GM18499 (cell line): ENCODE data around the gene YWHAE.
"Not testable (repeated sequence)": the region's sequence is repeated elsewhere in the genome, so short reads cannot be mapped to it uniquely, and the experiment has no call there.

Experiments
- ATAC-seq: cut with Tn5 transposase; IDR thresholded peaks from one replicate; pipeline ENCODE4 v1.9.1; 2021; ENCODE audit warnings: moderate number of reproducible peaks; ENCODE audit not compliant: insufficient read depth, unreplicated experiment

Gene YWHAE

GRCh38 chr17:1399679-1400512 is at the start of gene YWHAE:
YWHAE (minus strand) TSS chr17:1400222; CDS start chr17:1400110, 112 bp downstream.
- no peak for ATAC-seq

GRCh38 chr17:1449412-1449967 is 49.5 kb upstream of the YWHAE start:
- ATAC-seq = no peak

GRCh38 chr17:1447052-1447451 is 47.0 kb upstream of the YWHAE start:
- ATAC-seq = no peak

- no peak for ATAC-seq
Observed at GRCh38 chr17:1446201-1446600, 46.2 kb upstream of the YWHAE start.

GRCh38 chr17:1445695-1446094 is 45.7 kb upstream of the YWHAE start:
- ATAC-seq = not testable (repeated sequence)

GRCh38 chr17:1442721-1443120 is 42.7 kb upstream of the YWHAE start:
- ATAC-seq = not testable (repeated sequence)

GRCh38 chr17:1442187-1442586 is 42.2 kb upstream of the YWHAE start:
- no peak for ATAC-seq

GRCh38 chr17:1440921-1441320 is 40.9 kb upstream of the YWHAE start:
- ATAC-seq = no peak

- no peak for ATAC-seq
Observed at GRCh38 chr17:1438593-1439083, 38.6 kb upstream of the YWHAE start.

- ATAC-seq = no peak
Observed at GRCh38 chr17:1435326-1435725, 35.3 kb upstream of the YWHAE start.

GRCh38 chr17:1434150-1434549 is 34.1 kb upstream of the YWHAE start:
- ATAC-seq = no peak

GRCh38 chr17:1431631-1432104 is 31.6 kb upstream of the YWHAE start:
- no peak for ATAC-seq

GRCh38 chr17:1423456-1424135 is 23.6 kb upstream of the YWHAE start:
- ATAC-seq = no peak

GRCh38 chr17:1422885-1423284 is 22.9 kb upstream of the YWHAE start:
- ATAC-seq = no peak

- no peak for ATAC-seq
Observed at GRCh38 chr17:1421470-1421869, 21.4 kb upstream of the YWHAE start.

GRCh38 chr17:1420981-1421380 is 21.0 kb upstream of the YWHAE start:
- ATAC-seq = no peak

GRCh38 chr17:1420163-1420562 is 20.1 kb upstream of the YWHAE start:
- no peak for ATAC-seq

- not testable (repeated sequence) for ATAC-seq
Observed at GRCh38 chr17:1418476-1418875, 18.5 kb upstream of the YWHAE start.

- no peak for ATAC-seq
Observed at GRCh38 chr17:1416414-1416813, 16.4 kb upstream of the YWHAE start.

- ATAC-seq = no peak
Observed at GRCh38 chr17:1414634-1415033, 14.6 kb upstream of the YWHAE start.

GRCh38 chr17:1414001-1414574 is 14.1 kb upstream of the YWHAE start:
- ATAC-seq = no peak
